ENCODE data around the gene KRTAP3-3.
"Not testable (repeated sequence)": the region's sequence is repeated elsewhere in the genome, so short reads cannot be mapped to it uniquely, and the experiment has no call there.

KRTAP3-3 gene

DNA sequence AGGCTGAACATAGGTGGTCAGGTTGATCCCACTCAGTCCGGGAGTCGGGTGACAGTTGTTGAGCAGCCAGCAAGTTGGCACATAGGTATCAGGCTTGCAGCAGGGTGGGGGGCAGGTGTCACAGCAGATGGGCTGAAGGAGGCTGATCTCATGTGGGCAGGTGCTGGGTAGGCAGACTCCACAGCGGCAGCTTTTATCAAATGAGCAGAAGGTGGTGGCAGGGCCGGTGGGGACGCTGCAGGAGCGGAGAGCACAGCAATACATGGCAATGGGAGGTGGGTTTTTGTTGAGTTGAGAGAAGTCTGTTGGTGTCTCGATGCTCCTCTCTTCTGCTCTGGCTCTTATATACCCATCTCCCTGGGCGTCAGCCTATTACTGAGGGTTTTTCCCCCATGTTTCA is 14.8 kb upstream of the KRTAP3-3 start, which contains the start of gene KRTAP3-1:
TSS of gene KRTAP3-1 (minus strand) at position 318 of the 400 bp plus-strand sequence. CDS start at position 264, 54 bp downstream.
- CTCF ChIA-PET, result no interaction called here
- TF ChIP-seq, protein P1, sequence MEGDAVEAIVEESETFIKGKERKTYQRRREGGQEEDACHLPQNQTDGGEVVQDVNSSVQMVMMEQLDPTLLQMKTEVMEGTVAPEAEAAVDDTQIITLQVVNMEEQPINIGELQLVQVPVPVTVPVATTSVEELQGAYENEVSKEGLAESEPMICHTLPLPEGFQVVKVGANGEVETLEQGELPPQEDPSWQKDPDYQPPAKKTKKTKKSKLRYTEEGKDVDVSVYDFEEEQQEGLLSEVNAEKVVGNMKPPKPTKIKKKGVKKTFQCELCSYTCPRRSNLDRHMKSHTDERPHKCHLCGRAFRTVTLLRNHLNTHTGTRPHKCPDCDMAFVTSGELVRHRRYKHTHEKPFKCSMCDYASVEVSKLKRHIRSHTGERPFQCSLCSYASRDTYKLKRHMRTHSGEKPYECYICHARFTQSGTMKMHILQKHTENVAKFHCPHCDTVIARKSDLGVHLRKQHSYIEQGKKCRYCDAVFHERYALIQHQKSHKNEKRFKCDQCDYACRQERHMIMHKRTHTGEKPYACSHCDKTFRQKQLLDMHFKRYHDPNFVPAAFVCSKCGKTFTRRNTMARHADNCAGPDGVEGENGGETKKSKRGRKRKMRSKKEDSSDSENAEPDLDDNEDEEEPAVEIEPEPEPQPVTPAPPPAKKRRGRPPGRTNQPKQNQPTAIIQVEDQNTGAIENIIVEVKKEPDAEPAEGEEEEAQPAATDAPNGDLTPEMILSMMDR (IDR thresholded peaks at IDR 0.05; ENCODE audit: control extremely low read depth, extremely low read depth, low read depth, missing control alignments), result no peak
- POLR2A ChIA-PET, result no interaction called here
- DNase-seq (ENCODE audit: extremely low spot score), result no peak

DNA sequence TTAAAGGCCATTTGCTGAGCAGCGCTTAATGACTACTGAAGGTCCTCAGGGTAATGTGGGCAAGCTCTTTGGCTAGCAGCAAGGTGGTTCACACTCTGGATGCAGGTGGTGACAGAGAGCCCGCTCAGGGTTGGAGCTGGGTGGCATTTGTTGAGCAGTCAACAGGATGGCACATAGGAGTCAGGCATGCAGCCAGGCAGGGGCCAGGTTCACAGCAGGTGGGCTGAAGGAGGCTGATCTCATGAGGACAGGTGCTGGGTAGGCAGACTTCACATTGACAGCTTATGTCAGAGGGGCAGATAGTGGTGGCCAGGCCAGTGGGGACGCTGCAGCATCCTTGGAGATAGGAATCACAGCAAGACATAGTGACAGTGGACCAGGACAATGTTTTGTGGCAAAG is 10.4 kb upstream of the KRTAP3-3 start:
- DNase-seq (ENCODE audit: extremely low spot score), result no peak
- CTCF ChIA-PET, result no interaction called here
- POLR2A ChIA-PET, result no interaction called here
- TF ChIP-seq, protein P1 (IDR thresholded peaks at IDR 0.05; ENCODE audit: control extremely low read depth, extremely low read depth, low read depth, missing control alignments), result no peak

DNA sequence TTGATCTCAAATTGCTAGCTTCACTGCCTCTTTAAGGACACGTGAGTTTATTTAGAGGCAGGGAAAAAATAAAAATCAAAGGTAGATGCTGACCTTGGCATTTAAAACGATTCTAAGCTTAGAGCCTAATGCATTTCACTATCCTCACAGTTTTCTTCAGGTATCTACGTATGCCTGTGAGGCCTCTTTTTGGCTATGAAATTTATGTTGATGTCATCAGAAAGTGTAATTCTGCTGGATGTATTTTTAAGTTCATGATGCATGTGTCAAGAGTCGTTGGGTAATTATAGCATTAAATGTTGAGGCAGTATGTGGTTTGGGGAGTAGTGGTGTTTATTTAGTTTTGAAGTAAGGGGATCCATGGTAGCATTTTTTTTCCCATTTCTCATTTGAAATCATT is 10.0 kb upstream of the KRTAP3-3 start:
- TF ChIP-seq, protein P1 (IDR thresholded peaks at IDR 0.05; ENCODE audit: control extremely low read depth, extremely low read depth, low read depth, missing control alignments), result no peak
- CTCF ChIA-PET, result no interaction called here
- no peak for DNase-seq (ENCODE audit: extremely low spot score)
- POLR2A ChIA-PET, result no interaction called here

DNA sequence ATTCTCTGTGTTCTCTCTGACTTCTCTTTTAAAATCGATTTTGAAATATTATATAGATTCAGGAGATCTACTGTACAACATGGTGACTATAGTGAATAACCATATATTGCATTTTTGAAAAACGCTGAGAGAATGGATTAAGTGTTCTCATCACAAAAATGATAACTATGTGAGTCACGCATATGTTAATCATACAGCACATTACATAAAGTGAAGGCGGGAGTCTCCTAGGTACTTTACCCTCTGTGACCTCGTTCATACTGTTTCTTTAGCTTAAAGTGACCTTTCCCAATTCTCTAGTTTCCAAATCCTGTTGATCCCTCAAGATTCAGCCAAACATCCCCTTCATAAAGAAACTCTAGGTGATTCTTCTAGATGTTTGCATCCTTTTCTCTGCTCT is 8.8 kb upstream of the KRTAP3-3 start:
- TF ChIP-seq, protein P1 (IDR thresholded peaks at IDR 0.05; ENCODE audit: control extremely low read depth, extremely low read depth, low read depth, missing control alignments), result no peak
- ChIA-PET POLR2A (no interaction called here), CTCF (no interaction called here)
- DNase-seq (ENCODE audit: extremely low spot score), result no peak

DNA sequence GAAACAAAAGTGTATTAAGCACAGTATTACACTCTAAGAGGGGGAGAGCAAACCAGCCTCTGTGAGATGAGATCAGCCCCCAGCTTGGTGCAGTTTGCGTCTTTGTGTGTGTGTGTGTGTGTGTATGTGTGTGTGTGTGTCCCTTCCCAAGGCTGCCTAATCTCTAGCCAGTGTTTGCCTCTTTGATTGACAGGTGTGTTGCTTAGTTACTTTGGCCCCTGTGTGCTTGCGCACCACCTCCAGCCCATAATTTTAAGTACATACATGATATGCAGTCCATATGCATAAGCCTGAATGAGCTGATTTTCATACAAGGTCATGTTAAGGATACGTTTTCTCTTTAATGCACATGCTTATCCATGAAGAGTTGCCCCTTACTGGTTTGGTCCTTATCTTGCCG is 7.8 kb upstream of the KRTAP3-3 start:
- POLR2A ChIA-PET, result no interaction called here
- no peak for DNase-seq (ENCODE audit: extremely low spot score)
- CTCF ChIA-PET, result interaction anchor here (1.1 kb wide), 1 partner anchor 16 kb away, joined by 3 read pairs; no protein-coding TSS in a partner anchor
- TF ChIP-seq, protein P1 (IDR thresholded peaks at IDR 0.05; ENCODE audit: control extremely low read depth, extremely low read depth, low read depth, missing control alignments), result no peak

DNA sequence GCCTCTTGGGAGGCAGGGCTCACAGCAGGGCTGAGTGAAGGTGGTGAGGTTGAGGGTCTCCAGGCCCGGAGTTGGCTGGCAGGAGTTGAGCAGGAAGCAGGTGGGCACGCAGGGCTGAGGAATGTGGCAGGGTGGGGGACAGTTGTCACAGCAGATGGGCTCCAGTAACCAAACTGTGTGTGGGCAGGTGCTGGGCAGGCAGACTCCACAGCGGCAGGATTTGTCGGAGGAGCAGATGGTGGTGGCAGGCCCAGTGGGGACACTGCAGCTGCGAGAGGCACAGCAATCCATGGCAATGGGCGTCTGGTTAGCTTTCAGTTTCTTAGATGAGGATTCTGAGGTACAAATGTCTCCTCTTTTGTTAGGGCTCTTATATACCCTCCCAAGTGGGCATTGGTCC is 5.6 kb upstream of the KRTAP3-3 start, which contains the start of gene KRTAP3-2:
TSS of gene KRTAP3-2 (minus strand) at position 344 of the 400 bp plus-strand sequence. CDS start at position 291, 53 bp downstream.
- POLR2A ChIA-PET; CTCF ChIA-PET; DNase-seq (ENCODE audit: extremely low spot score): not testable (repeated sequence)

DNA sequence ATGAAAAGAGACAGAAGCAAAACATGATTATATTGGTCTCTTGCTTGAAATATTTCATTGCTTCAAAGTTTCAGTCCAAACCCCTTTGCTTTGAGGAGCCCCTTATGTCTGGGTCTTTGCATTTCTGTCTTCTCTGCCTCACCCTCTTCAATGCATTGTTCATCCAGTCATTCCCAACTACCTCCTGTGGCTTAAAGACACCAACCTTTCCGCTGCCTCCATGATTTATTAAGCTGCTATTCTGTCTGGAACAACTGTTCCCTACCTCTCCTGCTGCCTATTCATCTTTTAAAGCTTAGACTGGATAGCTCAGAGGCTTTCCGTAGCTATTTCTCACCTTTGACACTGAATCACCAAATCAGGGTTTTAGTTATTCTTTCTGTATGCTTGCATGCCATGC is 3.4 kb upstream of the KRTAP3-3 start:
- ChIA-PET CTCF (interaction anchor here (1.1 to 1.3 kb wide), 2 partner anchors 9 to 10 kb away, joined by 3 read pairs; no protein-coding TSS in a partner anchor), POLR2A (no interaction called here)
- no peak for DNase-seq (ENCODE audit: extremely low spot score)
- TF ChIP-seq, protein P1 (IDR thresholded peaks at IDR 0.05; ENCODE audit: control extremely low read depth, extremely low read depth, low read depth, missing control alignments), result no peak

Measured in GM10248 (cell line).